Neural progenitor cell (in vitro differentiated cells): Measurements from ENCODE around the gene GAS6. TPM values are rescaled to one million over a fixed set of nuclear protein-coding genes. Genes with fewer than 3 reads are reported as not detected.

Experiments used
- DNase-seq: peaks from one replicate; pipeline ENCODE4 v3.0.0-alpha.2; 2016; ENCODE audit warnings: low spot score
- H2AFZ ChIP-seq: fragments of 200-600 bp; sonication (generic); replicated peaks from 2 replicates; pipeline ENCODE4 v1.6.1; 2016; ENCODE audit warnings: antibody characterized with exemption
- H3F3A ChIP-seq: fragments of 200-600 bp; sonication (generic); 2 replicates; pipeline ENCODE4 v1.6.1; 2016; ENCODE audit warnings: antibody characterized with exemption, low read depth
- H3K27ac ChIP-seq: fragments of 200-600 bp; sonication (generic); 2 replicates; pipeline ENCODE4 v1.5.1; 2016; ENCODE audit warnings: mild to moderate bottlenecking
- H3K27me3 ChIP-seq: fragments of 200-600 bp; sonication (generic); 2 replicates; pipeline ENCODE4 v1.6.1; 2016; ENCODE audit warnings: mild to moderate bottlenecking, moderate library complexity
- H3K36me3 ChIP-seq: fragments of 200-600 bp; sonication (generic); 2 replicates; pipeline ENCODE4 v1.5.1; 2016
- H3K4me1 ChIP-seq: fragments of 200-600 bp; sonication (generic); 2 replicates; pipeline ENCODE4 v1.6.1; 2016; ENCODE audit warnings: mixed run types
- H3K4me2 ChIP-seq: fragments of 200-600 bp; sonication (generic); 2 replicates; pipeline ENCODE4 v1.6.1; 2016
- H3K4me3 ChIP-seq: fragments of 200-600 bp; sonication (generic); 2 replicates; pipeline ENCODE4 v1.5.1; 2016
- H3K79me2 ChIP-seq: fragments of 200-600 bp; sonication (generic); 2 replicates; pipeline ENCODE4 v1.6.1; 2016; ENCODE audit warnings: low read depth
- H3K9ac ChIP-seq: fragments of 200-600 bp; sonication (generic); 2 replicates; pipeline ENCODE4 v1.6.1; 2016
- H3K9me3 ChIP-seq: fragments of 200-600 bp; sonication (generic); 2 replicates; pipeline ENCODE4 v1.5.1; 2016; ENCODE audit warnings: low read depth
- H4K20me1 ChIP-seq: fragments of 200-600 bp; sonication (generic); 2 replicates; pipeline ENCODE4 v1.6.1; 2016; ENCODE audit warnings: low read depth
- H3K27ac Mint-ChIP-seq: 3 replicates; pipeline ENCODE4 v1.8.0; 2021; ENCODE audit warnings: mixed read lengths
- H3K27me3 Mint-ChIP-seq: 2 replicates; pipeline ENCODE4 v1.8.0; 2022; ENCODE audit warnings: low read depth, mild to moderate bottlenecking, inconsistent platforms, moderate library complexity, mixed read lengths; ENCODE audit not compliant: insufficient read depth
- H3K36me3 Mint-ChIP-seq: 3 replicates; pipeline ENCODE4 v1.8.0; 2021; ENCODE audit warnings: mixed read lengths
- H3K4me1 Mint-ChIP-seq: 3 replicates; pipeline ENCODE4 v1.8.0; 2021; ENCODE audit warnings: mixed read lengths
- H3K4me3 Mint-ChIP-seq: 3 replicates; pipeline ENCODE4 v1.8.0; 2021; ENCODE audit warnings: mild to moderate bottlenecking, moderate library complexity, mixed read lengths
- H3K9me3 Mint-ChIP-seq: 3 replicates; pipeline ENCODE4 v1.8.0; 2020; ENCODE audit warnings: mixed read lengths
- CTCF ChIP-seq: fragments of 200-600 bp; sonication (generic); IDR thresholded peaks from 2 replicates; pipeline ENCODE4 v1.5.1; 2017; ENCODE audit warnings: antibody characterized with exemption, mild to moderate bottlenecking
- EZH2 ChIP-seq: fragments of 200-600 bp; sonication (generic); IDR thresholded peaks from 2 replicates; pipeline ENCODE4 v1.6.1; 2017; ENCODE audit warnings: antibody characterized with exemption, mild to moderate bottlenecking, moderate library complexity
- EZH2phosphoT487 ChIP-seq: fragments of 200-600 bp; sonication (generic); IDR thresholded peaks from 2 replicates; pipeline ENCODE4 v1.6.1; 2017; ENCODE audit warnings: antibody characterized with exemption
- total RNA-seq: library from RNA; depleted of rRNA; stranded (reverse); fragments of >200 nt; gene quantifications from 2 replicates; pipeline ENCODE4 v1.2.3, GENCODE V29; 2015; ENCODE audit warnings: low replicate concordance

GAS6 gene
- total RNA-seq, 1 donor from 2014 or later = 12.8 TPM

- H3K4me3 ChIP-seq = no peak overlapping the region
- TF ChIP-seq EZH2 (no peak), CTCF (no peak), EZH2phosphoT487 (no peak)
- H3K4me1 ChIP-seq = peaks cover 11% of the 10 kb centered on the region
- no peak overlapping the region for H3K9ac ChIP-seq
- no peaks in the 10 kb centered on the region for H3K79me2 ChIP-seq
- no peaks in the 10 kb centered on the region for H3K36me3 ChIP-seq
- no peaks in the 10 kb centered on the region for H3K36me3 Mint-ChIP-seq
- peaks cover 9% of the 10 kb centered on the region for H3K27me3 Mint-ChIP-seq
- H4K20me1 ChIP-seq = no peaks in the 10 kb centered on the region
- no peak overlapping the region for H3K4me2 ChIP-seq
- H3K27ac Mint-ChIP-seq = peak overlapping the region; percentile 87
- H3K27ac ChIP-seq = no peak overlapping the region
- H3K9me3 Mint-ChIP-seq = peaks cover 2% of the 10 kb centered on the region
- no peak overlapping the region for H2AFZ ChIP-seq
- no peak overlapping the region for H3K4me3 Mint-ChIP-seq
- no peaks in the 10 kb centered on the region for H3F3A ChIP-seq
- no peaks in the 10 kb centered on the region for H3K9me3 ChIP-seq
- DNase-seq = no peak
- H3K27me3 ChIP-seq = no peaks in the 10 kb centered on the region
- H3K4me1 Mint-ChIP-seq = peaks cover 63% of the 10 kb centered on the region
These were observed 17.1 kb upstream of the GAS6 start for GRCh38 chr13:113880651-113881611.

GRCh38 chr13:113879494-113880360 lies 15.9 kb upstream of the GAS6 start:
- no peak overlapping the region for H3K9ac ChIP-seq
- H3K4me2 ChIP-seq = no peak overlapping the region
- H3K9me3 Mint-ChIP-seq = peaks cover under 1% of the 10 kb centered on the region
- no peak overlapping the region for H3K27ac ChIP-seq
- peaks cover 13% of the 10 kb centered on the region for H3K27me3 Mint-ChIP-seq
- H3K4me3 ChIP-seq = no peak overlapping the region
- H3K4me1 ChIP-seq = peaks cover 11% of the 10 kb centered on the region
- no peaks in the 10 kb centered on the region for H3K36me3 ChIP-seq
- no peak for DNase-seq
- H3K36me3 Mint-ChIP-seq = no peaks in the 10 kb centered on the region
- no peaks in the 10 kb centered on the region for H3F3A ChIP-seq
- no peaks in the 10 kb centered on the region for H3K79me2 ChIP-seq
- no peak for TF ChIP-seq EZH2phosphoT487
- TF ChIP-seq CTCF = no peak
- no peak for TF ChIP-seq EZH2
- peak overlapping the region; percentile 74 for H3K4me3 Mint-ChIP-seq
- no peaks in the 10 kb centered on the region for H3K9me3 ChIP-seq
- no peaks in the 10 kb centered on the region for H3K27me3 ChIP-seq
- H4K20me1 ChIP-seq = no peaks in the 10 kb centered on the region
- no peak overlapping the region for H2AFZ ChIP-seq
- H3K4me1 Mint-ChIP-seq = peaks cover 64% of the 10 kb centered on the region
- peak overlapping the region; percentile 96 for H3K27ac Mint-ChIP-seq

GRCh38 chr13:113879017-113879416 lies 15.1 kb upstream of the GAS6 start:
- Histone ChIP-seq H3K4me2 (peak overlapping the region; percentile 58), H3K4me3 (no peak overlapping the region), H3F3A (no peaks in the 10 kb centered on the region), H3K36me3 (no peaks in the 10 kb centered on the region), H3K4me1 (peaks cover 11% of the 10 kb centered on the region), H2AFZ (no peak overlapping the region), H3K27ac (no peak overlapping the region), H3K9ac (no peak overlapping the region), H4K20me1 (no peaks in the 10 kb centered on the region), H3K27me3 (no peaks in the 10 kb centered on the region), H3K79me2 (no peaks in the 10 kb centered on the region), H3K9me3 (no peaks in the 10 kb centered on the region)
- H3K9me3 Mint-ChIP-seq = no peaks in the 10 kb centered on the region
- H3K4me1 Mint-ChIP-seq = peaks cover 62% of the 10 kb centered on the region
- H3K4me3 Mint-ChIP-seq = peak overlapping the region; percentile 74
- H3K27ac Mint-ChIP-seq = peak overlapping the region; percentile 96
- H3K36me3 Mint-ChIP-seq = no peaks in the 10 kb centered on the region
- no peak for TF ChIP-seq EZH2phosphoT487
- no peak for TF ChIP-seq EZH2
- no peak for TF ChIP-seq CTCF
- peaks cover 13% of the 10 kb centered on the region for H3K27me3 Mint-ChIP-seq
- DNase-seq = peak; percentile 31
